Right hindlimb (tissue), 1 donor: ENCODE measurements around the gene TSPAN18.
A peak's percentile ranks its signal among the peaks of the same experiment; 100 is the strongest.

Experiments used
- DNase-seq: peaks from one replicate; pipeline ENCODE4 v3.0.0-alpha.2; 2018

Gene TSPAN18, protein sequence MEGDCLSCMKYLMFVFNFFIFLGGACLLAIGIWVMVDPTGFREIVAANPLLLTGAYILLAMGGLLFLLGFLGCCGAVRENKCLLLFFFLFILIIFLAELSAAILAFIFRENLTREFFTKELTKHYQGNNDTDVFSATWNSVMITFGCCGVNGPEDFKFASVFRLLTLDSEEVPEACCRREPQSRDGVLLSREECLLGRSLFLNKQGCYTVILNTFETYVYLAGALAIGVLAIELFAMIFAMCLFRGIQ

DNA sequence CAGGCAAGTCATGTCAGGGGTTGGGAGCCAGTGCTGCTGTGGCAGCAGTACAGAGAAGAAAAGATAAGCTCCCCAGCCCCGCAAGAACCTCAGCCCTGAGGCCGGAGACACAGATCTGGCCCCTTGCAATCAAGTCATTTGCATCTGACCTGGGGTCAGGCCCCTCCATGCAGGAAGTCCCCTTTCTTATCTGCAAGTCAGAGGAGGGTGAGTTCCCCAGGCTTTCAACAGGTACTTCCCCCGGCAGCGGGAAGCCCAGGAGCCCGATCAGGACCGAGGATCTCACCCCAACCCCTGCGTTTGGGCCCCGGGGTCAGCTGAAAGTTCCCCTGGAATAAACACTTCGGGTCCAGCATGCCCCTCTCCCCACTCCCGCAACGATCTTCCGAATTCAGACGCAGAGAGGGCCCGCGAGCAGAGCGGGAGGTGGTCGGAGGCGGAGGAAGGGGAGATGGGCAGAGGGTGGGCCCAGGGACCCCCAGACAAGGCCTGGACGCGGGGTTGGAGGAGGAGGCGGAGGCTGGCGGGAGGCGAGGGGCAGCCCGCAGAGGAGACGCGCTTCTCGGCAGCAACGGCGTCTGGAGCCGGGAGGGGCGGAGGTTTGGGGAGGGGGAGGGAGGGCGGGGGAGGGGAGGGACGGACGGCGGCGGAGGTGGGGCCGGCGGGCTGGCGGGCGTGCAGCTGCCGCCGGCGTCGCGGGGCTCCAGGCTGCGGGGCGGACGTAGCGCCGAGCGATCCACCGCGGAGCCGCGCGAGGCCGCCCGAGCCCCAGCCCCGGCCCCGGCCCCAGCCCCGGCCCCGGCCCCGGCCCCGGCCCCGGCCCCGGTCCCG lies at the start of gene TSPAN18:
TSS of gene TSPAN18 (plus strand) at position 680 of the 831 bp plus-strand sequence. CDS start 179,455 bp downstream, outside the sequence.
- DNase-seq, result peak; percentile 69

DNA sequence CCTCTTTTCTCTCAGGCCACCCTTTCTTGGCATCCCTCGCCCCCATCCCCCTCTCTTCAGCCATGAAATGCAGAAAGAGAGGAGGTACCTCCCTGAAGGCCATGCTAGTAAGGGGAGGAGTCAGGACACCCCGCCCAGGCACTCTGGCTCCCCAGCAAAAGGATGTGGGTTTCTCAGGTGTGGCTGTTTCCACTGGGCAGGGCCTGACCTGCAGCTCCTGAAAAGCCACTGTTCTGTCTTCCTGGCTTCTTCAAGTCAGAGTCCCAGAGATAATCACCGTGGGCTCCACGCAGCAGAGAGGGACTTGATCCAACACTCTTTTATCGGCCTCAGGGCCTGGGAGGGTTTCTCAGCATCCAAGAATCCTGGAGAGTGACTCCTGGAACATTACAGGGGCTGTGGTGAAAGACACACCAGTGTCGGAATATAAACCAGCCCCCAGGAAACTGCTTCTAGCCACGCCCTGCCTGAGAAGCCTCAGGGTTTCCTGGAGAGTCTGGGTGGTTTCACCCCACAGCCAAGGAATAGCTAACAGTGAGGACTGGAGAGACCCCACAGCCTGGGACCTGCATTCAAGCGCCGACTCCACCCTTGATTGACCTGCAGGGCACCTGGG lies 45.7 kb upstream of the TSPAN18 start:
- no peak for DNase-seq

DNA sequence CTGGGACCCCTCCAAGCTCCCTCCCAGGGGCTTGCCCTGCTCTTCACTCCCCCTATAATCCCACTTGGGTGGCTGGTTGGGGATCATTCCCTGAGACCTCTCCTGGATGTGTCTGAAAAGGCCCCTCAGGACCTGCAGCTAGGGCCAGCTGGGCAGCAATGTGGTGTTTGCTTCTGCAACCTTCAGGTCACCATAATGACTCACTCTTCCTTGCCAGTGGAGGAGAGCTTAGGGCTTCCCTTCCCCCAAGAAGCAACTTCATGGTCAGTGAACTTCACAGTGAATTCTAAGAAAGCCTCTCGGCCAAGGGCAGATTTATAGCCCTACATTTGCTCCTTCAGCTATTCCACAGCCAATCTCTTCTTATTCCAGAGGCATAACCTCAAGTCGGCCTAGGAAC lies 45.1 kb upstream of the TSPAN18 start:
- no peak for DNase-seq

DNA sequence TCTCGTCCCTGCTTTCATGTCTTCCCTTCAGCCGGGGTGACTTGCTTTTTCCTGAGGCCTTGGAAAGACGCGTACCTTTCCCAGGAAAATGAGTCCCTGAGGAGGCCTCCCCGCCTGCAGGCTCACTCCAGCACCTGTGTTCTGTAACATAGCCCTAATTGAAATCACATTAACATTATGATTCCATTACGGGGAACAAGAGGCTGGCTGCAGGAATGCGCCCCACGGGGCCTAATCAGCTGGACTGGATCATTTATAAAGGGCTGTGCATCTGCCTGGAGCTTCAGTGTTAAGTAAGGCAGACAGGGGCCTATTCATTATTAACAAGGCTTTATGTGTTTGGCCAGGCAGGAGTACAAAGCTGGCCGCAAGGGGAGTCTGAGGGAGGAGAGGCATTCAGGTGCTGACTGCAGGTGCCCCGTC lies 41.9 kb upstream of the TSPAN18 start:
- peak; percentile 81 for DNase-seq

DNA sequence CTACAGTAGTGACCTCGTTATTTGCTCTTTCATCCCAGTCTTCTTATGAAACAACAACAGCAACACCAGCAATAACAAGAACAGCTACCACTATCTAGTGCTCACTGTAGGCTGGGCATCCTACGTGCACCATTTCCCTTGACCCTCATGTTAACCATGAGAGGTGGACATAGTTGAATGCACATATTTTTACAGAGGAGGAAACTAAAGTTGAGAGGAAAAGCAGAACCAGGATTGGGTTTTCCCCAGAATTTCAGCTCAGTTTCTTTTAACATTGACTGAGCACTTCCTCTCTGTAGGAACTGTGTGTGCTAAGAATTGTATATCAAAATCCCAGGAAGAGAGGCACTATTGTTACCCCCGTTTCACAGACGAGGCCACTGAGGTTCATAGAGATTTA lies 39.4 kb upstream of the TSPAN18 start:
- no peak for DNase-seq

DNA sequence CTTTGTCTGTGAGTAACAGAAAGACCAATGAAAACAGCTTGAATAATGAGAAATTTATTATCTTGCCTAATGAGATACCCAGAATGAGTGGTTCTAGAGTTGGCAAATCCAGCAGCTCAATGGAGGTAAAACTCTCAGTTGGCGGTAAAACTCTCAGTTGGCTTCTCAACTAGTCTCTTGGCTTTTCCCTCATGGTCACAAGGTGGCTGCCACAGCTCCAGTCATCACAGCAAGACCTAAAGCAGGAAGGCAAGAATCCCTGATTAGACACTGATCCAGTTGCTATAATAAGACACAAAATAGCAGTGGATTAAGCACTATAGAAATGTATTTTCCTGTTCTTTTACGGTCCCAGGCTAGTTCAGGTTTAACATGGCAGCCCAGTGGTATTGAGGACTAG lies 37.5 kb upstream of the TSPAN18 start:
- no peak for DNase-seq

DNA sequence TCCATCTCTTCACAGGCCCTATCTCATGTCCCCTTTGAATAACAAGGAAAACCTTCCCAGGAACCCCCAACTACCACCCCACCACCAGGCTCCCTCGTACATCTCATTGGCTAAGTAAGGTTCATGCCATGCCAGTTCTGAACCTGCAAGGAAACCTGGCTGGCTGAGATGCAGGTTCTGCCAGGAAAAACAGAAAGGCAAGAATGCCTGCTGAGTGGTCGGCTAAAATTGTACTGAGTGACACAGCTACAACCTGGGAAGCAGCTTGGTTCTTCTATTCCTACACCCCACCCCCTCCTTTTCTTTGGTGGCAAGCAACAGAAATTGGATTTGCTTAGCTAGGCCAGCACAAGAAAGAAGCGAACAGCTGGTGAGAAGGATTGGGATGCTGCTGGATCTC lies 36.1 kb upstream of the TSPAN18 start:
- no peak for DNase-seq

DNA sequence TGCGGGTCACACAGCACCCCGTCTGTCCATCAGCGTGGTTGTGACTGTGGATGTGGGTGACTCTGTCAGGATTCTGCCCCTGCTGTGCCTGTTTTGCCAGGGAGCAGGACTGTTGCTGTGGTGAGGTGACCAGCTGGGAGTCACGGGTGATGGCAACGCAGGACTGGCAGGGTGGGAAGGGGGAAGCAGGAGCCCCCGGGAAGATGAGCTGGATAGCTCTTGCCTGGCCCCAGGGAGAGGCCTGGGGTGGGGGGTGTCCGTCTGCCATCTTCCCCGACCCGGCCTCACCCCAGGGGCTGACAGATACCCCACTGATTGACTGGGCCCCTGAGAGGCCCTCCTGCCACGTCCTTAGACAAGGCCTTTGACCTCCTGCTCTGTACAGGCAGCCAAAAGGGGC lies 34.3 kb upstream of the TSPAN18 start:
- DNase-seq, result no peak

DNA sequence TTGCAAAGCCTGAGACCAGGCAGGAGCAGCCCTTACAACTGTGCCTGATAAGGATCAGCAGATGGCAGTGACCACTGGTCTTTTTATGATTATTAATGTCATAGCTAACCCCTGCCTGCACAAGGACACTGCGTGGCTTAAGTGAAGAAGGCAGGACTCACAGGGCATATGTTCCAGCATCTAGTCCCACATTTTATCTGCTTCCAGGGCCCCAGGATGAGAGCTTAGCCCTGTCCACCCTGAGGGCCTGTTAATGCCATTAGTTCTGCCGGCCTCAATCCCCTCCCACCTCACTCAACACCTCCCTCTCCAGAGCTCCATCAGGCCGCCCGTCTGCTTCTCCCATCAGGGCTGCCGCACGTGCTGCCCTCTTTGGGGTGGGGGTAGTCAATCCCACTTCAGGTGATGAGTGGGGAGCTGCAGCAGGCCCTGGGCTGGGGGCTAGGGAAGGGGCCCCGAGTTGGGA lies 33.1 kb upstream of the TSPAN18 start:
- peak; percentile 54 for DNase-seq

DNA sequence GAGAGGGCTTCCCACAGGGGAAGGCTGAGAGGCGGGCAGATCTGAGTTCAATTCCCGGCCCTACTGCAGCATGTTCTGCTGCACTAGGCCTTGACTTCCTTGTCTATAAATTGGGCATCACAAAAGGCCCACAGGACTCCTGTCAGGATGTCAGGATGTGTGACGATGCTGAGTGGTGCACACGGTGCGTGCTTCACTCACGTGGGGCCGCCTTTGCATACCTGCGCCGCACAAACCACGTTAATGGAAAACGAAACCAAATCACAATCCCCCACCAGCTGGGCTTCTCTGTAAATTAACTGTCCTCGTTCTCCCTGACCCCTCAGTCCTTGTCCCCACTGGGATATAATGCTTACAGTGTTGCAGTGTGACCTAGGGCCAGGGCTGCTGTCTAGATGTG lies 32.3 kb upstream of the TSPAN18 start:
- DNase-seq, result no peak

DNA sequence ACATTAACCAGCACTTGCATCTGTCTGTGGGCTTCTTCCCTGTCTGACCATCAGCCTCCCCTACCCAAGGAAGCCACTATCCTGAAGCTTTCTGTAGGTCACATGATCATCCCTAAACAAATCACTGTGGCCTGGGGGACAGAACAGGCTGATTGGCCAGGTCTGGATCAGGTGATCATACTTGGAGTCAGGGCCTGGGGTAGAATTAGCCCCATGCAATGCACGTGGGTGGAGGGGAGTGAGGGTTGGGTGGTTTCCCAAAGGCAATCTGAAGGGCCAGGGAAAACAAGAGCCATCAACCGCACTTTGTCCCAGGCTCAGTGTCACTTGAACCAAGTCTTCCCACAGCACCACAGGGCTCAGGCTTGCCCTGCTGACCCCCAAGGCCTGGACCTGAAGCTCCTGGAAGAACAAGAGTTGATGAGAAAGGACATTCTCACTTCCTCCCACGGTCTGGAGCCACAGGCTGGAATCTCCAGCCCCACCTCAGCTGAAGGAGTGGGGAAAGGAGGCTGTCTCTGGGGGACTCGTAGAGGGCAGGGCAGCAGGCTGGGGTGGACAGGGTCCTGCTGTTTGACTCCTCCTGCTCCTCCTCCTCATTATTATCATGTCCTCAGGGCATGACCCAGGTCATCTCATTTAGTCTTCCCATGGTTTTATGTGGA lies 31.5 kb upstream of the TSPAN18 start:
- no peak for DNase-seq

DNA sequence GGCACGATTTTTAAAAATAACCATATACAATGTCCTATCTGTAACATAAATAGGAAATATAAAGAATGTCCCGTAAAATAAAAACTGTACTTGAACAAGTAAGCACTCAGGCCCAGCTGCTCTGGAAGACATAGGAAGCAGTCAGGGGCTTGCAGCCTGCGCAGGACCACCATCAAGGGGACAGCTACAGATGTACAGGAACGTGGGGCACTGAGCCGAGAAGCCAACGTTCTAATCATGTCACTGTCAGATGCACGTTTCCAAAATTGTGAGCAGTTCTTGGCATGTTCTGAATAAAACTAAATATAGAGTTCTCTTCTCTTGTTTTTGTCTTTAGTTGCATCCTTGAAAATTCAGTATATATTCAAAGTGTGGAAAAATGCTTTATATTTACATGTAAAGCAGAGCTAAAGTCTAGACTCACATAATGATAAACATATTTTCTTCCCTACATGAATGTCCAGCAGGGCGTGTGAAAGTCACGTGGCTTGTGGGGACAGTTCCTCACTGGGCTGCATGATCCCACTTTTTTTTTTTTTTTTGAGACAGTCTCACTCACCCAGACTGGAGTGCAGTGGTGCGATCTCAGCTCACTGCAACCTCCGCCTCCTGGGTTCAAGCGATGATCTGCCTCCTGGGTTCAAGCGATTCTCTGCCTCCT lies 28.4 kb upstream of the TSPAN18 start:
- no peak for DNase-seq

DNA sequence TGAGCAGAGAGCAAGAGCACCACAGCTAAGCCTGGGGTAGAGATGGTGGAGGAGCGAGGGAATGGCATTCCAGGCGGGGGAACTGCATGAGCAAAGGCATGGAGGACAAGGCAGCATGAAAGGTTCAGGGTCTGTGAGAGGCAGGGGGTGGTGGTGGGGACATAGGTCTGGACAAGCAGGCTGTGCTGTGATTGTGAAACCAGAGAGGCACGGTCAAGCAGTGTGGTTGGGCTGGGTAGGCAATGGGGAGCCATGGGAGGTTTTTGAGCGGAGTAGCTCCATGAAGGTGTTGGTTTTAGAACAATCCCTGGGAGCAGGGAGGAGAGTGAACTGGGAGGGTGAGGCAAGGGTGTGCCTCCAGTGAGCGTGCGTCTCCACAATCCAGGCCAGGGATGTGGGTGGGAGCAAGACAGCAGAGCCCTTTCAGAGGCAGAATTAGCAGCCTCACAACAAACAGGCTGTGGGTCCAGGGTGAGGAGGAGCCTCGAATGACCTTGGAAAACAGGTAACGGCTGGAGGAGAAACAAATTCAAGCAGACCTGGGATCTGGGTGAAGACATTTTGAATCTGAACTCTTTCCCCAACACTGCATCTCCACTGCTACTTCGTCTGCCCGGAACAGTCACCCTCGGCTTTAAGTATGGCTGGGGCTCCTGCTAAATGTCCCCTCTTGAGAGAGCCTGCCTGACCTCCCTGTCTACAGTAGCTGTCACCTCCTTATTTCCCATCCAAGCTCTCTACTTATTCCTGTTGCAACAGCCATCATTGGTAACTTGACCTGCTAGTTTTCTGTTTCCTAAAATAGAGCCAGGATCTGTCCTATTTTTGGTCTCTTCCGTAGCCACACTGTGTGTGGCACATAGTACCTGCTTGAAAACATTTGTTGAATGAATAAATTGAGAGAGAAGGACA lies 27.0 kb upstream of the TSPAN18 start:
- DNase-seq, result no peak

DNA sequence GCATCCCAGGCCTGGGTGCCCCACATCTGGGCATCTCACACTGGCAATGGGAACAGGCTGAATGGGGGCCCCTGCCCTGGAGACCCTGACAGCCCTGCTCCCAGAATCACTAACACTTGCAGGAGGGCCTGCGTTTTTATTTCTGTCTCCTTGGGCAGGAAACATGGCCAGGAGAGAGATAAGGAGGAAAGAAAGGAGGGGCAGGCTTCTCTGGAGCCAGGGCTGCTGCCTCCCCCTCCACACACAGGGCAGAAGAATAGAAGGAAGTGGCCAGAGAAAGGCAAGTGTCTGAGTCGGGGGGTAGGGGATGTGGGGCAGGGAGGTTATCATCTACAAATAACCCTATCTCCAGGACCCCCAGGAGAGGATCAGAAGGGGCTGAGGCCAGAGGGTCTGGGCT lies 25.5 kb upstream of the TSPAN18 start:
- DNase-seq, result no peak

DNA sequence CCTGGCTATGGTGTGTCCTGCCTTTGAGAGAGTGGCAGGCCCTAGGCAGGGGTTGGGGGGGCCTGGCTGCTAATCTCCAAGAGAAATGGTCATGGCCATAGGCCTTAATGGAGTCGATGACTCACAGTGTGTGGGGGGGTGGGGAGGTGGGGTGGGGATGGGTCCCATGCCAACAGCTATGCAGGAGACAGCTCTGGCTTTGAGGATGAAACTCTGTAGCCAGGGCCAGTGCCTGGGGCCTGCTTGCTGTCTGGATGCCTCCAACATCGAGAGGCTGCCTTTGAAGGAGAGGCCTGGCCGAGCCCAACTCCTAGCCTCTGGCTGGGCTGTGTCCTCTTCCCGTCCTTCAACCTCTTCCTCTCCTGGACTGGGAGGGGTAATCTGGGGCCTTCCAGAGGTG lies 23.9 kb upstream of the TSPAN18 start:
- DNase-seq, result no peak

DNA sequence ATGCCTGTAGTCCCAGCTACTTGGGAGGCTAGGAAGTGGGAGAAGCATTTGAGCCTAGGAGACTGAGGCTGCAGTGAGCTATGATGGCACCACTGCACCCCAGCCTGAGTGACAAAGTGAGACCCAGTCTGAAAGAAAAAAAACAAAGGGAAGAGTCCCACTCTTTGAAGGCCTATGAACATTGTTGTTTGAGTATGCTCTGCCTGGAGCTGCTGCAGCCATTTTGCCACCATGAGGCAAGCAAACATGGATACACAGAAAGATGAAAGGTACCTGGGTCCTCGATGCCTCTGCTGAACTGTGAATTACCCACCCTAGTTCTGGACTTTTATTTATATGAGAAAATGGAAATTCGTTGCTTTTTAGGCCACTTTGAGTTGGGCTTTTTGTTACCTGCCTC lies 19.7 kb upstream of the TSPAN18 start:
- no peak for DNase-seq

DNA sequence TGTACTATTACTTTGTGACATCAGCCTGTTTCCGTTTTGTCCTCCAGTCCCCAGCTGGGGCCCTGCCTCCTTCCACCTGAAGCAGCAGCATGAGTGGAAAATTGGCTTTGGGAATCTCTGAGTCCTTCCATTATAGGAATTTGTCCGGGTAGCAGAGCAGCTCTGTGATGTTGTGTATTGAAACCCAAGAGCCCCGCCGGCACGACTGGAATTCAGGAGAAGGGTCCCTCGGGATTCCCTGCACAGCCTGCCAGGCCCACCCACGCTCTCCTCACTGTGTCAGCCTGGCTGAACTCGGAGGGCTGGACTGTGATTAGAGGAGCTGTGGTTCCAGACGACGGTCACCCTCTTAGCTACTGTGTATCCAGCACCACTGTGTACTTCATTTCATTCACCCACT lies 18.8 kb upstream of the TSPAN18 start:
- peak; percentile 82 for DNase-seq

DNA sequence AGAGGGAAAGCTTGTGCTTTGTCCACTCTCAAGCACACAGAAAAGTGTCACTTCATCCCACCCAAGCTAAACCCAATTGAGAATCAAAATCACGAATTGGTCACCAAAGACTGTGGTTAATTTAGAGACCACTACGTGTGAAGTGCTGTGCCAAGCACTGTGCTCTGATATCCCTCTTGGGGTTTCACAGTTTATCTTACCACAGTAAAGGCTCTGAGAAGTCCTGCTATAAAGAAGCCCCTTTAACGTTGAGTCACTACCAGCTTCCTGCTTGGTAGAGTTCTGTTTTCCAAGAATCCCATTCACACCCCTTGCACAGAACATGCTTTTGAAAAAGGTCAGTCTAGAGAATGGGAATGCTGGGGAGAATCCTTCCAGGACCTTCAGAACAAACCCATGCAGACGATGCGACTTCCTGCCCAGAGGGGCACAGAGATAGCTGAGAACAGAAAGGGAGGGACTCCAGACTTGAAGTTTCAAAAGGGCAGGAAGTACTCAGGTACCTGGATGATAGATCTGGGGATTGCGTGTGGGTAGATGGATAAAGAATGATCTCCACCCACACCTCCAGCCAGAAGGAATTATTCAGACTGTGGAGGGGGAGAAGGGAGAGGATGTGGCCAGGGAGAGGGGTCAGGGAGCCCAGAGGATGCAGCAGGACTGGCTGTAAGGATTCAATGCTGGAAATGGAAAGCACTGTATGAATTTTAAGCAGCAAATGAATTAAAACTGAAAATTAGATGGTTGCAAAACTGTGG lies 18.1 kb upstream of the TSPAN18 start:
- DNase-seq, result no peak

DNA sequence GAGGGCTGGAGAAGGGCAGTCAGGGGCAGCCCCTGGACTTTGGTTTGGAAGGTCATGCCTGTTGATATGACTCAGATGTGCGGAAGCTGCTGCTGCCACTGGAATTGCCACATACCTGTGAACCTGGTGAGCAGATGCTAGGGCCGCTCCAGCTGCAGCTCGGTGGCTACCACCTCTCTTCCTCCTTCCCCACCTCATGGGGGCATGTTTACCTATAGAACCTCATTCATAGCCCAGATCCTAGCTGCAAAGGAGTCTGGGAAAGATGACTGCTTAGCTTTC lies 17.5 kb upstream of the TSPAN18 start:
- no peak for DNase-seq

DNA sequence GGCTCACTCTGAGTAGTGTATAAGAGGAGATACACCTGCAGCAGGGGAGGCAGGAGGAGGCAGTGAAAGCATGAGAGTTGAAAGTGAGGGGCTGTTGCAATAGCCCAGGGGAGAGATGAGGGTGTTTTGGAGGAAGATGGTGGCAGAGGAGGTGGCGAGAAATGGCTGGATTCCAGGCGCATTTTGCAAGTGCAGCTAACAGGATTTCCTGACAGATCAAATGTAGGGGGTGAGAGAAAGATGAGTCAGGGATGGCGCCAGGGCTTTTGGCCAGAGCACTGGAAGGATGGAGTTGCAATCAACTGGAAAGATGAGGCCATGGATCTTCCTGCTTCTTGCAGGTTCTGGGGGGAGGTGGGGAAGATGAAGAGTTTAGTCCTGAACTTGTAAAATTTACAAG lies 16.8 kb upstream of the TSPAN18 start:
- DNase-seq, result no peak

DNA sequence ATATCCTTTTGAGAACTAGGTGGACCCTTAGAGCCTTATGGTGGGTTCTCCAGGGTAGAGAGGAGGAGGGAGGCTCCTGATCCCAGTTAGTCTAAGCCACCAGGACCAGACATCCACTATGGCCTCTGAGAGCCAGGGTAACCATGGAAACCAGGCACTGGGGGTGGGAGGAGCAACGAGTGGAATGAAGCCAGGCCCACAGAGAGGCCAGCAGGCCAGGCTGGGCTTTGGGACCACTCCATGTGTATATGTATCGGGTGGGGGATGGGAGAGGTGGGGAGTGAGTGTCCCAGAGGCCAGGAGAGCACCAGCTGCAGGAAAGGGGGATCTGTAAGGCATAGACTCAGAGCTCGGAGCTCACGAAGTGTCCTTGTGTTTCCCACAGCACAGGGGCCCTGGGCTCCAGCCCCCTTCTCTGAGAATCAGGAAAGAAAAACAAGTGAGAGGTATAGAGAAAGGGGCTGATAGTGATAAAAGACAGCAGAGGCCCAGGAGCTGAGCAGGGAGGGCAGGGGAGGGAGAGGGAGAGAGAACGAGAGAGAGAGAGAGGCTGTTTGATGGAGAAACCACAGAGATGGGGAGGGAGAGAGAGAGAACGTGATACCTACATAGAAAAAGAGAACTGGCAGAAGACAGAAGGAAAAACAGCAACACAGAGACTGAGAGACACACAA lies 15.5 kb upstream of the TSPAN18 start:
- peak; percentile 59 for DNase-seq
